GM12874 (cell line): ENCODE results near the gene TGFBR3.

Experiments used
- CTCF ChIP-seq: IDR thresholded peaks from 2 replicates; pipeline ENCODE4 v1.5.1; 2011; ENCODE audit warnings: low read depth, mild to moderate bottlenecking, control low read depth, low read length, moderate library complexity; ENCODE audit not compliant: insufficient read depth

Gene TGFBR3

GRCh38 chr1:91697416-91697815 is 188.5 kb downstream of the TGFBR3 start:
- TF ChIP-seq CTCF, result no peak

- no peak for TF ChIP-seq CTCF
Observed at GRCh38 chr1:91696321-91696720, 189.6 kb downstream of the TGFBR3 start.

GRCh38 chr1:91693557-91693956 is 192.4 kb downstream of the TGFBR3 start:
- no peak for TF ChIP-seq CTCF

- TF ChIP-seq CTCF, result no peak
Observed at GRCh38 chr1:91691525-91691924, 194.4 kb downstream of the TGFBR3 start.

- no peak for TF ChIP-seq CTCF
Observed at GRCh38 chr1:91689641-91690481, 196.1 kb downstream of the TGFBR3 start.

- no peak for TF ChIP-seq CTCF
Observed at GRCh38 chr1:91687452-91687851, 198.5 kb downstream of the TGFBR3 start.

GRCh38 chr1:91685994-91686393 is 200.0 kb downstream of the TGFBR3 start:
- TF ChIP-seq CTCF, result no peak
